ENCODE data around the gene HPSE. TPM values are rescaled to one million over a fixed set of nuclear protein-coding genes. Genes with fewer than 3 reads are reported as not detected.

HPSE gene
- total RNA-seq, 1 donor from 2014 or later, result 5.7 TPM

DNA sequence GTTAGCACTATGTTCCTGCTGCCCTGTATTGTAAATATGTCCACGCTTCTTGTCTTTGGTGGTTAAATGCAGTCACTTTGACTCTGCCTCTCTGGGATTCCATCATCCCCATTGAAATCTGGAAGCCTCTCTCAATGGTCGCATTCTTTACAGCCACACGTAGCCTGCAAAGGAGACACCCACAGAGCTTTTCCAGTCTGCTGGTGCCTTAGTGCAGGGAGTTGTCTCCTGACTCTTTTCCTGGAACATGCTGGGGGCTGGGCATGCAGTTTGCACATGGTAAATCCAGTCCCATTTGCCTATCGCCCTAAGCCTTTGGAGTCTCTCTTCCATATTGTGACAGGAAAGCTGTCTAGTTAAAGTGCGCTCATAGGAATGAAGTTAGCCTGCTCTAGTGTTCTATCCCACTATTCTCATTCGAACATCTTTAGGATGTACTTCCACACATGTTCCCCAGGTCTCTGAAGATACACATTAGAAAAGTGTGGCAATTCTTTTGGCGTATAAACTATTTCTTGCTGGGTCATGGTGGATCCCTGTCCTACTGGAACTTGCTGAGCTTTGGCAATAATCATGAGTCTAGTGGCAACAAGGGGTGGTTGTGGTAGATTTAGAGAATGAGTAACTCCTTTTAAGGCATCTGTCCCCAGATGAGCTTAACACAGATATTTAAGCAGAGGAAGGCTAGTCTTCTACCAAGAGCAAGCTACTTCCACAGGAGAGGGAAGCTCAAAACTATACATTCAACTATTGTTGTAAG lies 83.8 kb downstream of the HPSE start:
- no peak for DNase-seq (ENCODE audit: low read depth, low spot score)

DNA sequence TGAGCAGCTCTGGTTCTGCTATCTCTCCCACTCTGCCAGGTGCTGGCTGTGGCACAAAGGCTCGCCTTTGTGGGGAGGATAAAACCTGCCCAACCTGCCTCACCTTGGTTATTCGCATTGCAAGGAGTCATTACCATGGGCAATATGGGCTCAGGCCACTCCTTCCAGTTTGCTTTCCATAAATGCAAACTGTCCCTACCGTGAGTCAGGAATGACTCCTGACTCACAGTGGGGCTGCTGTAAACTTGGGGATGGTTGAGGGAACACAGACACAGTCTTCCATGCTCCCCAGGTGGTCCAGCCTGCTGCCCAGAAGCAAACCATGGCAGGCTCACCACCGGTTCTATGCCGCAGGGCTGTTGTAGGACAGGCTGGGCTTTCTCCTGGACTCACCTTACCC lies 86.2 kb downstream of the HPSE start:
- no peak for DNase-seq (ENCODE audit: low read depth, low spot score)

DNA sequence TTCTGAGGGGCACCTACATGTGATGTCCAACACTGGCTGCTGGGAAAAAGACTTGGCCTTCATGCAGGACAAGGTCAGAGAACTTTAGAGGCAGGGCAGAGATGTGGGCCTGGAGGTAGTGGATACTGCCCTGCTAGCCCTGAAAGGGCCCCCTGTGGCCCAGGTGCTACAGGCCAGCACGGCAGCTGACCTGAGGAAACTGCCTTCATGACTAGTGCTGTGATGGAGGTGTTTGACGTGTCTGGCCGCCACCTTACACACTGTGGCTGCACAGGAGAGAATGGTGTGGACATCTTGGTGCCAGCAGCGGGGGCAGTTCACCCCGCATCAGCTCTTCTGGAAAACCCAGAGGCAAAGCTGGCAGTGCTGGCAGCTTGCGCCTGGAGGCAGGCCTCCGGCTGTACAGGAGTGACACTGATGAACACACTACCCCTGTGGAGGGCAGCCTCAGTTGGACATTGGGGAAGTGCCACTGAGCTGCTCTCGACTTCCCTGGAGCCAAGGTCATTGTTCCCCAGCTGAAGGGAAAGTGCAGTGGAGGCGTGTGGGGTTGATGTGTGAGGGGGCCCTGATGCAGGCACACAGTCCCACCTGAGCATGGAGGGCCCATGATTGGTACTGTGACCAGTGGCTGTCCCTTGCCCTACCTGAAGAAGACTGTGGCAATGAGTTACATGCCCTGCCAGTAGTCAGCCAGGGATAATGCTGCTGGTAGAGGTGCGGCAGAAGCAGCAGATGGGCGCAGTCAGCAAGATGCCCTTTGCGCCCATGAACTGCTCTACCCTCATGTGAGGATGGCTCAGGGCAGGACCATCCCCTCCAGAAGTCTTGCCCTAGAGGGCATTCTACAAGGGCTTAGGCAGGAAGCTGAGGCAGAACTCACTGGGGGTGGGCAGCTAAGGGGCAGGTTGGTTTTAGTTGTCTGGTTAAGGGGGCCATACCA lies 87.0 kb downstream of the HPSE start:
- DNase-seq (ENCODE audit: low read depth, low spot score), result no peak

Other genes starting within 250 kb of the HPSE start
- gene PLAC8, start 220.1 kb downstream of the HPSE start, total RNA-seq, result 0.33 and 0.60 TPM in 2 replicates
- 18.6 and 29.8 TPM in 2 replicates for gene COQ2, start 50.0 kb downstream of the HPSE start, total RNA-seq
- gene HELQ, start 121.0 kb upstream of the HPSE start, total RNA-seq, result 12.2 and 18.0 TPM in 2 replicates
- gene MRPS18C, start 121.2 kb upstream of the HPSE start, total RNA-seq, result 24.2 and 29.2 TPM in 2 replicates
- gene ABRAXAS1, start 150.3 kb upstream of the HPSE start, total RNA-seq, result 23.6 and 26.4 TPM in 2 replicates
- 6.1 and 13.9 TPM in 2 replicates for gene GPAT3, start 201.3 kb upstream of the HPSE start, total RNA-seq

All from pulmonary artery endothelial cell (primary cell).